BE2C (cell line): ENCODE results near the gene CD2BP2.
A peak's percentile ranks its signal among the peaks of the same experiment; 100 is the strongest.

ENCODE experiments used
- DNase-seq: peaks from one replicate; pipeline ENCODE4 v3.0.0-alpha.2; 2020
- H3K27me3 ChIP-seq: fragments of 250-450 bp; sonication (Bioruptor Pico); 2 replicates; pipeline ENCODE4 v1.5.1; 2020; ENCODE audit warnings: mild to moderate bottlenecking
- H3K36me3 ChIP-seq: fragments of 250-450 bp; sonication (Bioruptor Pico); 2 replicates; pipeline ENCODE4 v1.5.1; 2020; ENCODE audit warnings: mild to moderate bottlenecking
- H3K4me1 ChIP-seq: fragments of 250-450 bp; sonication (Bioruptor Pico); 2 replicates; pipeline ENCODE4 v1.5.1; 2020
- H3K4me3 ChIP-seq: 2 replicates; pipeline ENCODE4 v1.5.1; 2011; ENCODE audit warnings: low read depth, low read length
- H3K9me3 ChIP-seq: fragments of 250-450 bp; sonication (Bioruptor Pico); 2 replicates; pipeline ENCODE4 v1.5.1; 2020
- TF ChIP-seq, protein P1 (sequence below): IDR thresholded peaks from 2 replicates; pipeline ENCODE4 v1.5.1; 2012; ENCODE audit warnings: mild to moderate bottlenecking, low read depth, low read length

CD2BP2 gene

DNA sequence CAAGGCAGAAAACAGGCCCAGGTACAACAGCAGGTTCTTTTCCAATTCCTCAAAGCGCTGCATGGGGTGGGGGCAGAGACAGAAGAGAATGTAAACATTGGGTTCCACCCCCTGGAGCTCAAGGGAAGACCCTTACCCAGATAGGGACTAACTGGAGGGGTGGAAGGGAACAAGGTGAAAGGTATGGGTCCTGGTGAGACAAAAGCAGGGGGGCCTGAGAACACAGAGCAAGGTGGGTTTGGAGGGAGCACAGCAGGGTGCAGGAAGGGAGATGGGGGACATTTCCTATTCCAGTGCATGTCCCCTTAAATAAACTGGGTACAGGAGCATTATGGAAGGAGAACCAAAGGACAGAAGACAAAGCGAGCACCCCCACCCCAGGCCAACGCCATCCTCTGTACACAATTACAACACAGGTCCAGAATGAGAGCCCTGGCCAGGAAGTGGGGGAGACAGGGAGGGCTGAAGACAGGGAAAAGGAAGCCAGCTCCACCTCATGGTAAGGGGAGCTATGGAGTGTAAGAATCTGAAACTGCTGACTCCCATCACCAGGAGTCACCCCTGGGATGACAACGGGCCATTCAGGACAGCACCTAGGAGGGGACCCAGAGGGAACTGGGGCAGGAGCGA, 2.1 kb upstream of the CD2BP2 start:
- no peak for DNase-seq
- Histone ChIP-seq H3K27me3 (no peaks in the 10 kb centered on the region), H3K36me3 (peaks cover 35% of the 10 kb centered on the region), H3K9me3 (no peaks in the 10 kb centered on the region), H3K4me1 (no peaks in the 10 kb centered on the region), H3K4me3 (no peak overlapping the region)
- TF ChIP-seq, protein P1, sequence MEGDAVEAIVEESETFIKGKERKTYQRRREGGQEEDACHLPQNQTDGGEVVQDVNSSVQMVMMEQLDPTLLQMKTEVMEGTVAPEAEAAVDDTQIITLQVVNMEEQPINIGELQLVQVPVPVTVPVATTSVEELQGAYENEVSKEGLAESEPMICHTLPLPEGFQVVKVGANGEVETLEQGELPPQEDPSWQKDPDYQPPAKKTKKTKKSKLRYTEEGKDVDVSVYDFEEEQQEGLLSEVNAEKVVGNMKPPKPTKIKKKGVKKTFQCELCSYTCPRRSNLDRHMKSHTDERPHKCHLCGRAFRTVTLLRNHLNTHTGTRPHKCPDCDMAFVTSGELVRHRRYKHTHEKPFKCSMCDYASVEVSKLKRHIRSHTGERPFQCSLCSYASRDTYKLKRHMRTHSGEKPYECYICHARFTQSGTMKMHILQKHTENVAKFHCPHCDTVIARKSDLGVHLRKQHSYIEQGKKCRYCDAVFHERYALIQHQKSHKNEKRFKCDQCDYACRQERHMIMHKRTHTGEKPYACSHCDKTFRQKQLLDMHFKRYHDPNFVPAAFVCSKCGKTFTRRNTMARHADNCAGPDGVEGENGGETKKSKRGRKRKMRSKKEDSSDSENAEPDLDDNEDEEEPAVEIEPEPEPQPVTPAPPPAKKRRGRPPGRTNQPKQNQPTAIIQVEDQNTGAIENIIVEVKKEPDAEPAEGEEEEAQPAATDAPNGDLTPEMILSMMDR: no peak

- Histone ChIP-seq H3K4me1 (no peaks in the 10 kb centered on the region), H3K36me3 (peaks cover 41% of the 10 kb centered on the region), H3K27me3 (no peaks in the 10 kb centered on the region), H3K9me3 (no peaks in the 10 kb centered on the region), H3K4me3 (no peak overlapping the region; the same call in 1 of the 2 replicates)
- DNase-seq: no peak
- TF ChIP-seq, protein P1: no peak
These were observed 1.4 kb upstream of the CD2BP2 start for GRCh38 chr16:30356401-30357084.

GRCh38 chr16:30355954-30356308, 823 bp upstream of the CD2BP2 start:
- no peaks in the 10 kb centered on the region for H3K27me3 ChIP-seq
- peaks cover 44% of the 10 kb centered on the region for H3K36me3 ChIP-seq
- no peaks in the 10 kb centered on the region for H3K4me1 ChIP-seq
- TF ChIP-seq, protein P1: no peak
- peak overlapping the region; percentile 96 for H3K4me3 ChIP-seq
- DNase-seq: no peak
- no peaks in the 10 kb centered on the region for H3K9me3 ChIP-seq

GRCh38 chr16:30354423-30355143, 525 bp downstream of the CD2BP2 start:
- H3K9me3 ChIP-seq: no peaks in the 10 kb centered on the region
- no peaks in the 10 kb centered on the region for H3K4me1 ChIP-seq
- peaks cover 49% of the 10 kb centered on the region for H3K36me3 ChIP-seq
- TF ChIP-seq, protein P1: no peak
- DNase-seq: peak; percentile 39
- peak overlapping the region; percentile 96 for H3K4me3 ChIP-seq
- no peaks in the 10 kb centered on the region for H3K27me3 ChIP-seq

DNA sequence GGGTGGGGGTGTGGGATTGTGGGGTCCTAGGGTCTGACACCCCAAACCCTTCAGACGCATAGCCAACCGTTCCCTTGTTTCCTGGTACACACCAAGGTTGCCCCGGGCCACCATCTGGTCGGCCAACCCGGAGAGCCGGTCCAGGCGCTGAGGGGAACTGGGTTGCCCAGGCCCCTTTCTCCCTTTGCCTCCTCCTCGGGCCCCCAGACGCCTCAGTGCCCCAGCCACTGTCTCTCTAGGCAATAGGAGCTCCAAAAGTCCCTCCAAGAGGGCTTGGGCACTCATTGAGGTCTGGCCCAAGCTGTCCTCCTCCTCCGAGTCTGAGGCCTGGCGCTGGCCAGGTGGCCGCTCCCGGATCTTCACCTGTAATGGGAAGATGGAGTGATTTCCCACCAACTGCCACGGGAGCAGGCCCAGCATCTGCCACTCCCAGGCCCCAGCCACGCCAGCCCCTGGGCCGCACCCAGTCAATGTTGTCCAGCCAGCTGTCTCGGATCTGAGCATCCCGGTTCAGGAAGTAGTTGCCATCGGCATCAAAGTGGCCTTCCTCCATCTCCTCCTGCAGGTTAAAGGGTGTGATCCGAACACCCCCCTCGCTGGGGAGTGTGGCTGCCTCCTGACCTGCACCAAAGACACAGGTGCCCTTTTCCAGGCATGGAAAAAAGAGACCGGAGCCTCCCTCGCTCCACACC, 1.5 kb downstream of the CD2BP2 start:
- Histone ChIP-seq H3K9me3 (no peaks in the 10 kb centered on the region), H3K4me1 (no peaks in the 10 kb centered on the region), H3K27me3 (no peaks in the 10 kb centered on the region), H3K4me3 (peak overlapping the region; percentile 96; the same call in 1 of the 2 replicates), H3K36me3 (peaks cover 48% of the 10 kb centered on the region)
- DNase-seq: no peak
- TF ChIP-seq, protein P1: no peak
